ENCODE results near the gene CCSER1. TPM values are rescaled to one million over a fixed set of nuclear protein-coding genes. Genes with fewer than 3 reads are reported as not detected.
"Not testable (repeated sequence)": the region's sequence is repeated elsewhere in the genome, so short reads cannot be mapped to it uniquely, and the experiment has no call there.

The CCSER1 gene
- total RNA-seq, 1 donor from 2014 or later: 14.7 TPM

DNA sequence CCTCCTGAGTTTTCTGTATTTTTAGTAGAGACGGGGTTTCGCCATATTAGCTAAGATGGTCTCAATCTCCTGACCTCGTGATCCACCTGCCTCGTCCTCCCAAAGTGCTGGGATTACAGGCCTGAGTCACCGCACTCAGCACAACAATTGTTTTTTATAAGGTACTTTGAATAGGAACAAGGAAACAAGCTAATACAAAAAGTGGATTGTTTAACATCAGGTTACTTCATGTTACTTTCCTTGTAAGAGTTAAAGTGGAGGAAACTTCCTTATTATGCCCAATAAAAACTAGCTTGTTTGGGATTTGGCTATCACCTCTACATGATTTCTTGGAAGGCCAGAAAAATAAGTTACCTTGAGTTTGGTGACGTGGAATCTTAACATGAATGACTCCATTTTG, 698.7 kb downstream of the CCSER1 start:
- DNase-seq (ENCODE audit: low spot score): no peak

GRCh38 chr4:90833706-90834105, 706.5 kb downstream of the CCSER1 start:
- DNase-seq (ENCODE audit: low spot score): no peak

DNA sequence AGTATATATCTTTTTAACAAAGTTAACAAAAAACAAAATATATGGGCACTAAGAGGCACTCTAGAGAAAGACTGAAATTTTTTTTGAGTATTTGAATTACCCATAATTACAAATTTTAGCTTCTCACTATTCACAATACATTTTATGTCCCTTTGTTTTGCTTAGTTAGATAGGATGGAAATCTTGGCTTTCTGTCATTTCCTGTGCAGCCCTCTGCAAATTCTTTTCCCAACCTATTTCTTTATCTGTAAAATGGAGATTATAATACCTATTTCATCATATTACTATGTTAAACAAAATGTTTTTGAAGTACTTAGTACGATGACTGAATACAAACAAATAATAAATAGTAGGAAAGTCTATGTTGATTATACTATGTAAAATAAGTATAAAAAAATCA, 710.0 kb downstream of the CCSER1 start:
- DNase-seq (ENCODE audit: low spot score): no peak

DNA sequence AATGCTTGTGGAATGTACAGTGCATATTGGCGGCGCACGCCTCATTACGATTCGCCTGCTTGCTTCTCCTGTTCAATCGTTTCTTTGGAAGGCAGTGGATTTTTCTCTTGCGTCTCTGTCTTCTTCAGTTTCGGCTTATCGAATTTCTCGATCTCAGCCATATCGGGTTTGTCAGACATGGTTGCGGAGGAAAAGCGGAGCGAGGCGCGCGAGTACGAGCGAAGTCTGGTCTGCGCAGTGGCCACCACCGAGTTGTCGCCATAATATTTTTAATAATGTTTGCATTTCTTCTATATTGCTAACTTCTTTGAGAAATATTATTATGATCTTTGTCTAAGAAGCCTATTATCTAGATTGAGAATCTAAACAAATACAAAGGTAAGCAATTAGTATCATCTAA, 711.7 kb downstream of the CCSER1 start:
- DNase-seq (ENCODE audit: low spot score): not testable (repeated sequence)

GRCh38 chr4:90840291-90840690, 713.1 kb downstream of the CCSER1 start:
- no peak for DNase-seq (ENCODE audit: low spot score)

GRCh38 chr4:90840828-90841227, 713.6 kb downstream of the CCSER1 start:
- peak; percentile 55 for DNase-seq (ENCODE audit: low spot score)

- DNase-seq (ENCODE audit: low spot score): no peak
These were observed 714.5 kb downstream of the CCSER1 start for GRCh38 chr4:90841676-90842075.

- DNase-seq (ENCODE audit: low spot score): peak; percentile 1
These were observed 715.8 kb downstream of the CCSER1 start for GRCh38 chr4:90842960-90843359.

DNA sequence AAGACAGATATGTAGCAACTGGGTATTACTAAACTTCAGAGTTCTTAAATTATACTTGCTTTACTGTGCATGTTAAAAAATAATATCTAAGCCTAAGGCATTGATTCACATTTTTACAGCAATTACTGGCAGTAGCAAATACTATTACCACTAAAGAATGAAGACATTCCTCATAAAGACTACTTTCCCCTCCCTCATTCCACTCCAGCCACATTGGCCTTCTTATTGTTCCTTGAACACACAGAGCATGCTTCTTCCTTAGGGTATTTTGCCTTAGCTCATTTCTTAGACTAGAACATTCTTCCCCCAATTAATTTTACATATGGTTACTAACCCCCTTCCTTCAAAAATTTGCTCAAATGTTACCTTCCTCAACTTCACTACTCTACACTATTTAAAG, 717.0 kb downstream of the CCSER1 start:
- no peak for DNase-seq (ENCODE audit: low spot score)

DNA sequence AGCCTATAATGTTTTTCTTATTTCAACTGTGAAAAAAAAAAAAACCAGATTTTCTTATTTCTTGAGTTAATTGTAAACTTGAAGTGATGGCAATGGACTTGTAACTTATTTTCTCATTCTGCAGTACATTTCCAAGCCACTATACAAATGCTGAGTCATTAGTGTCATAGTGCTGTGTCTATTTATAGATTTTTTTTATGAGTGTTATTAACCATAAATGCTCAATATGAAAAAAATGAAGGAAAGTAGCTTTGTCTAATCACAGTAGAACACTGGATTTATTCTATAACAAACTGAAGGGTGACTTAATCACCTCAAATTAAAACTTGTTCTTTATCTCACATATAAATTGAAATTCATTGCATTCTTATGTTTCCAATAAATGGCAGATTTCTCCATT, 718.6 kb downstream of the CCSER1 start:
- peak; percentile 8 for DNase-seq (ENCODE audit: low spot score)

- peak; percentile 63 for DNase-seq (ENCODE audit: low spot score)
These were observed 725.0 kb downstream of the CCSER1 start for GRCh38 chr4:90852237-90852636.

GRCh38 chr4:90855111-90855510, 727.9 kb downstream of the CCSER1 start:
- DNase-seq (ENCODE audit: low spot score): peak; percentile 20

DNA sequence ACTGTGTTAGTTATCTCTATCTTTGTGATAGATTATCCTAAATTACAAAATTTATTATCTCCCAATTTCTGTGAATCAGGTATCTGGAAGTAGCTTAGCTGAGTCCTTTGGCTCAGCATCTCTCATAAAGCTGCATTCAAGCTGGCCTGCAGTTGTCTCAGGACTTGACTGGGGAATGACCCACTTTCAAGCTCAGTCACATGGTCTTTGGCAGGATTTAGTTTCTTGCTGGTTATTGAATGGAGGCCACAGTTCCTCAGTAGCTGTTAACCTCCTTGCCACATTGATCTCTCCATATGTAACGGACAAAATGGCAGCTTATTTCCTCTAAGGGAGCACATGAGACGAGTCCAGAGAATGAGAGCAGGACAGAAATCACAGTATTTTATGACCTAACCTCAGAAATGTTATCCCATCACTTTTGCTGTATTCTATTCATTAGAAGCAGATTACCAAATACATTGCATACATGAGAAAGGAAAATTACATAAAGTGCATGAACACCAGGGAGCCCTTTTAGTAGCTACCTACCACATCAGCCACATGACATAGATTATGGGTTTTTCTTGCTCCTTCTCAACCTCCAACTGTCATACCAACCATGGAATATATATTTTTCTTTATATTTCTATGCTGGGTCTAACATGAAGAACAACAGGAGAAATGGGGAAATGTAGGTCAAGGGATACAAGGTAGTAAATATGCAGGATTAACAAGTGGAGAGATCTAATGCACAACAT, 730.1 kb downstream of the CCSER1 start:
- no peak for DNase-seq (ENCODE audit: low spot score)

- no peak for DNase-seq (ENCODE audit: low spot score)
These were observed 748.6 kb downstream of the CCSER1 start for GRCh38 chr4:90875791-90876190.

GRCh38 chr4:90876296-90876695, 749.1 kb downstream of the CCSER1 start:
- DNase-seq (ENCODE audit: low spot score): no peak

- no peak for DNase-seq (ENCODE audit: low spot score)
These were observed 756.3 kb downstream of the CCSER1 start for GRCh38 chr4:90883519-90883918.

DNA sequence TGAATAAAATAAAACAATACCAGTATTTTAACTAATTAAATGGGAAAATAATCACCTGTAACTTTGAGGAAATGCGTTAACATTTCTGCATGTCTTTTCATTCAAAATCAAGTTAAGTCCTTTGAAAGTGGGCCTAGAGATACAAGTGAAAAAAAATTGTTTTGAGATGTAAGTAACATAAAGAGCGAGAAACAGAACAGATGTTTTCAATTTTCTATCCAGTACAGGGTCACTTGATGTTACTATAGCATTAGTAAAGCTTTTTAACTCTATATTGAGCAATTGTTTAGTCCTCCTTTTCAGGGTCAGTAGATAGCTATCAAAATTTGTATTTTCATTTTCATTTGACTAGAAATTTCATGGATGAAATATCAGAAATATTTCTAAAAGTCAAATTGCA, 761.4 kb downstream of the CCSER1 start:
- peak; percentile 44 for DNase-seq (ENCODE audit: low spot score)

- DNase-seq (ENCODE audit: low spot score): no peak
These were observed 762.0 kb downstream of the CCSER1 start for GRCh38 chr4:90889171-90889570.

- DNase-seq (ENCODE audit: low spot score): not testable (repeated sequence)
These were observed 776.2 kb downstream of the CCSER1 start for GRCh38 chr4:90903413-90903812.

- no peak for DNase-seq (ENCODE audit: low spot score)
These were observed 776.8 kb downstream of the CCSER1 start for GRCh38 chr4:90904021-90904420.

- no peak for DNase-seq (ENCODE audit: low spot score)
These were observed 779.0 kb downstream of the CCSER1 start for GRCh38 chr4:90906239-90906638.

- not testable (repeated sequence) for DNase-seq (ENCODE audit: low spot score)
These were observed 784.7 kb downstream of the CCSER1 start for GRCh38 chr4:90911724-90912434.

DNA sequence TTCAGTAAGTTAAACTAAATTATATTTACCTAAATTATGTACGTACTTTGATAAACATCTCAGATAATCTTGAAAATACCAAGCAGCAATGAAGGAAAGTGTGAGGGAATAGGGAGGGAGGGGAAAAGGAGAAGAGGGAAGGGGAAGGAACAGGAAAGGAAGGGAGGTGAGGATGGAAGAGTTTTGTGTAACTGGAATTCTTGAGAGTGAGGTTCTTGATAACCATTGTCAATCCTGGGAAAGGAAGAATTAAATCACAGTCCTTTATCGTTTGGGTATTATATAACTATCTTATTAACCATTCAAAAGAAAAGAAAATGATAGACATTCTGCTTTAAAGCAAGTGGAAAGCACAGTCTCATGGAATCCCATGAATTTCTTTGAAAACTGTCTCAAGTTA, 795.0 kb downstream of the CCSER1 start:
- DNase-seq (ENCODE audit: low spot score): no peak
